IMR-90 (cell line): ENCODE data around the gene CERS6. TPM values are rescaled to one million over a fixed set of nuclear protein-coding genes. Genes with fewer than 3 reads are reported as not detected.

ENCODE experiments used
- ATAC-seq: fragments of 200-7000 bp; cut with Tn5 transposase; 2 replicates; pipeline ENCODE4 v1.9.1; 2020; ENCODE audit warnings: low read depth, mild to moderate bottlenecking, moderate library complexity
- BruUV-seq: library from RNA; stranded (reverse); fragments of 400-500 nt; replicated peaks from 2 replicates; lab custom pipeline; 2021; lab: Mats Ljungman, UMichigan
- CTCF ChIA-PET: fragments of 300-600 bp; formaldehyde crosslinking; extraction: SDS; loops from one replicate; lab custom pipeline; 2021; ENCODE audit warnings: antibody characterized with exemption; lab: Yijun Ruan, JAX
- POLR2A ChIA-PET: fragments of 300-600 bp; sonication (Branson Sonifier 250); formaldehyde crosslinking; loops from one replicate; lab custom pipeline; 2022; ENCODE audit warnings: antibody characterized with exemption; ENCODE audit not compliant: unreplicated experiment; lab: Charles Lee
- DNase-seq: peaks from one replicate; pipeline ENCODE4 v3.0.0; 2013
- H2AFZ ChIP-seq: replicated peaks from 2 replicates; pipeline ENCODE3; 2013; ENCODE audit warnings: low read length, mild to moderate bottlenecking; ENCODE audit not compliant: poor library complexity
- H2AK5ac ChIP-seq: 2 replicates; pipeline ENCODE4 v1.6.1; 2013; ENCODE audit warnings: low read depth, low read length, inconsistent platforms
- H2AK9ac ChIP-seq: replicated peaks from 2 replicates; pipeline ENCODE3; 2013; ENCODE audit warnings: mild to moderate bottlenecking, low read depth, low read length, moderate library complexity; ENCODE audit not compliant: poor library complexity
- H2BK120ac ChIP-seq: 2 replicates; pipeline ENCODE4 v1.6.1; 2013; ENCODE audit warnings: low read depth, low read length, inconsistent platforms
- H2BK15ac ChIP-seq: 3 replicates; pipeline ENCODE4 v1.6.1; 2013; ENCODE audit warnings: low read depth, low read length, inconsistent platforms
- H2BK20ac ChIP-seq: 2 replicates; pipeline ENCODE4 v1.6.1; 2013; ENCODE audit warnings: low read depth, mild to moderate bottlenecking, inconsistent platforms, low read length, moderate library complexity
- H2BK5ac ChIP-seq: 2 replicates; pipeline ENCODE4 v1.6.1; 2013; ENCODE audit warnings: mild to moderate bottlenecking, low read depth, low read length, inconsistent platforms; ENCODE audit not compliant: poor library complexity, severe bottlenecking
- H3K14ac ChIP-seq: replicated peaks from 2 replicates; pipeline ENCODE4 v1.6.1; 2013; ENCODE audit warnings: low read depth, low read length, inconsistent platforms
- H3K18ac ChIP-seq: 2 replicates; pipeline ENCODE4 v1.6.1; 2013; ENCODE audit warnings: low read depth, low read length, control low read depth
- H3K23ac ChIP-seq: 2 replicates; pipeline ENCODE4 v1.6.1; 2013; ENCODE audit warnings: low read depth, low read length, inconsistent platforms
- H3K27ac ChIP-seq: 2 replicates; pipeline ENCODE4 v1.5.1; 2013; ENCODE audit warnings: mild to moderate bottlenecking, control low read depth, low read length; ENCODE audit not compliant: insufficient read depth
- H3K27me3 ChIP-seq: 2 replicates; pipeline ENCODE4 v1.6.1; 2013; ENCODE audit warnings: low read length; ENCODE audit not compliant: control insufficient read depth, insufficient read depth
- H3K36me3 ChIP-seq: 2 replicates; pipeline ENCODE4 v1.6.1; 2013; ENCODE audit warnings: low read length, mixed read lengths; ENCODE audit not compliant: control insufficient read depth, insufficient read depth
- H3K4ac ChIP-seq: 2 replicates; pipeline ENCODE4 v1.6.1; 2013; ENCODE audit warnings: low read depth, low read length, inconsistent platforms
- H3K4me1 ChIP-seq: 2 replicates; pipeline ENCODE4 v1.6.1; 2013; ENCODE audit warnings: low read length, mixed read lengths; ENCODE audit not compliant: control insufficient read depth, insufficient read depth
- H3K4me2 ChIP-seq: 2 replicates; pipeline ENCODE4 v1.6.1; 2013; ENCODE audit warnings: low read depth, mild to moderate bottlenecking, control low read depth, low read length, moderate library complexity
- H3K4me3 ChIP-seq: 2 replicates; pipeline ENCODE4 v1.5.1; 2013; ENCODE audit warnings: low read depth, mild to moderate bottlenecking, control low read depth, low read length, moderate library complexity; ENCODE audit not compliant: insufficient read depth
- H3K56ac ChIP-seq: 2 replicates; pipeline ENCODE4 v1.6.1; 2013; ENCODE audit warnings: low read length, inconsistent platforms; ENCODE audit not compliant: insufficient read depth; ENCODE audit errors: extremely low read depth
- H3K79me1 ChIP-seq, 2 experiments: 2 replicates each; pipeline ENCODE4 v1.6.1; 2013; ENCODE audit warnings: low read length in 2 of 2, inconsistent platforms in 1 of 2, low read depth in 1 of 2
- H3K9ac ChIP-seq: 2 replicates; pipeline ENCODE4 v1.6.1; 2013; ENCODE audit warnings: low read depth, low read length, control low read depth
- H3K9me1 ChIP-seq: 2 replicates; pipeline ENCODE4 v1.6.1; 2013; ENCODE audit warnings: low read length, inconsistent platforms; ENCODE audit not compliant: insufficient read depth
- H3K9me3 ChIP-seq: 2 replicates; pipeline ENCODE4 v1.6.1; 2013; ENCODE audit warnings: low read length; ENCODE audit not compliant: control insufficient read depth, insufficient read depth
- H4K20me1 ChIP-seq: 2 replicates; pipeline ENCODE4 v1.6.1; 2013; ENCODE audit warnings: low read length, inconsistent platforms; ENCODE audit not compliant: insufficient read depth
- H4K5ac ChIP-seq: 2 replicates; pipeline ENCODE4 v1.6.1; 2013; ENCODE audit warnings: mild to moderate bottlenecking, low read depth, low read length, control low read depth
- H4K8ac ChIP-seq, 2 experiments: 2 replicates each; pipeline ENCODE4 v1.6.1; 2013; ENCODE audit warnings: low read depth in 2 of 2, low read length in 2 of 2, control low read depth in 1 of 2, inconsistent platforms in 1 of 2
- H4K91ac ChIP-seq: 2 replicates; pipeline ENCODE4 v1.6.1; 2013; ENCODE audit warnings: low read depth, low read length, inconsistent platforms; ENCODE audit not compliant: insufficient read depth
- BHLHE40 ChIP-seq: fragments of 150-350 bp; IDR thresholded peaks from 2 replicates; pipeline ENCODE4 v1.6.1; 2016; ENCODE audit warnings: mild to moderate bottlenecking, low read depth, low read length
- CEBPB ChIP-seq: IDR thresholded peaks from 2 replicates; pipeline ENCODE4 v1.6.1; 2012; ENCODE audit warnings: low read depth, low read length, improper control_type of control experiment
- CHD1 ChIP-seq: IDR thresholded peaks from 2 replicates; pipeline ENCODE4 v1.6.1; 2012; ENCODE audit warnings: low read depth, low read length, improper control_type of control experiment
- ELK1 ChIP-seq: fragments of 150-350 bp; IDR thresholded peaks from 2 replicates; pipeline ENCODE4 v1.6.1; 2016; ENCODE audit warnings: low read depth, mild to moderate bottlenecking, low read length, moderate library complexity, borderline replicate concordance
- FOS ChIP-seq: fragments of 150-350 bp; IDR thresholded peaks from 2 replicates; pipeline ENCODE4 v1.6.1; 2016; ENCODE audit warnings: low read depth, low read length
- MXI1 ChIP-seq: IDR thresholded peaks from 2 replicates; pipeline ENCODE4 v1.6.1; 2012; ENCODE audit warnings: low read depth, mild to moderate bottlenecking, low read length, moderate library complexity, borderline replicate concordance
- NFE2L2 ChIP-seq: fragments of 150-350 bp; IDR thresholded peaks from 2 replicates; pipeline ENCODE4 v1.6.1; 2016; ENCODE audit warnings: low read depth, mild to moderate bottlenecking, low read length
- RAD21 ChIP-seq: IDR thresholded peaks from 2 replicates; pipeline ENCODE4 v1.6.1; 2012; ENCODE audit warnings: low read length, improper control_type of control experiment
- RCOR1 ChIP-seq: IDR thresholded peaks from 2 replicates; pipeline ENCODE4 v1.6.1; 2012; ENCODE audit warnings: mild to moderate bottlenecking, low read length, improper control_type of control experiment; ENCODE audit not compliant: insufficient replicate concordance
- RFX5 ChIP-seq: IDR thresholded peaks from 2 replicates; pipeline ENCODE4 v1.8.0; 2012; ENCODE audit warnings: low read depth, mild to moderate bottlenecking, low read length, moderate library complexity
- SMC3 ChIP-seq: fragments of 150-350 bp; IDR thresholded peaks from 2 replicates; pipeline ENCODE4 v1.6.1; 2016; ENCODE audit warnings: low read depth, mild to moderate bottlenecking, antibody characterized with exemption, low read length, moderate library complexity
- WGBS, 2 experiments: methylation state at CpG; one replicate each; pipeline versions ENCODE4 v1.1.5 to v1.1.7; 2013; ENCODE audit warnings: missing lambda C conversion rate in 2 of 2; ENCODE audit not compliant: insufficient read length in 1 of 2; ENCODE audit errors: extremely low coverage in 2 of 2; 5-methylcytosine and 5-hydroxymethylcytosine counted together
- dilution Hi-C: fragments of 300-500 bp; cut with HindIII; formaldehyde crosslinking; loops from one replicate; pipeline ENCODE4 v1.14.3; 2018; ENCODE audit warnings: low sequenced_read_pairs; ENCODE audit not compliant: unreplicated experiment
- in situ Hi-C: fragments of 300-500 bp; cut with MboI; formaldehyde crosslinking; loops from 3 replicates; pipeline ENCODE4 v1.14.3; 2019; ENCODE audit warnings: low sequenced_read_pairs, inconsistent platforms, mixed read lengths
- intact Hi-C: fragments of 100-400 bp; cut with micrococcal nuclease; formaldehyde crosslinking; loops from 2 replicates; pipeline ENCODE4 v1.10.0; 2022
- polyA plus RNA-seq, 3 experiments: library from polyadenylated mRNA; depleted of rRNA; stranded (reverse); fragments of >200 nt; gene quantifications; 2 replicates each; pipeline ENCODE4 v1.2.3, GENCODE V29; 2012; ENCODE audit warnings: low replicate concordance in 1 of 3
- total RNA-seq: library from RNA; depleted of rRNA; stranded (reverse); fragments of >200 nt; gene quantifications from 2 replicates; pipeline ENCODE4 v1.2.3, GENCODE V29; 2012
- TF ChIP-seq, protein P1 (sequence below): conservative IDR thresholded peaks from 2 replicates; pipeline ENCODE4 v1.5.1; 2012; ENCODE audit warnings: mild to moderate bottlenecking, low read depth, low read length, improper control_type of control experiment

CERS6 gene
- total and polyA plus RNA-seq, 2 of the 4 experiments (the other 2 are of a cell fraction), result 2.1 to 5.7 TPM

GRCh38 chr2:168450171-168450570 lies 5.9 kb upstream of the CERS6 start:
- Histone ChIP-seq H3K4ac (no peak overlapping the region), H3K4me1 (no peaks in the 10 kb centered on the region), H4K8ac (no peak overlapping the region), H3K27ac (no peak overlapping the region), H2BK20ac (no peak overlapping the region), H4K5ac (no peak overlapping the region), H3K27me3 (peaks cover 2% of the 10 kb centered on the region; the same call in 1 of the 2 replicates), H2AK9ac (no peak overlapping the region), H2BK120ac (no peak overlapping the region), H3K9me3 (peaks cover 3% of the 10 kb centered on the region; the same call in 1 of the 2 replicates), H3K4me2 (no peak overlapping the region), H3K4me3 (no peak overlapping the region), H2AFZ (no peak overlapping the region), H2BK15ac (no peak overlapping the region), H4K91ac (no peak overlapping the region), H3K9me1 (no peaks in the 10 kb centered on the region), H3K23ac (no peak overlapping the region), H2AK5ac (no peak overlapping the region), H3K79me1 (no peaks in the 10 kb centered on the region), H3K9ac (no peak overlapping the region), H4K20me1 (no peaks in the 10 kb centered on the region), H3K36me3 (no peaks in the 10 kb centered on the region), H3K56ac (no peak overlapping the region), H3K18ac (no peak overlapping the region), H3K14ac (no peak overlapping the region), H2BK5ac (no peak overlapping the region)
- dilution Hi-C loops, result no loop called here
- ChIA-PET CTCF (no interaction called here), POLR2A (no interaction called here)
- ATAC-seq, result no peak
- TF ChIP-seq BHLHE40 (no peak), CHD1 (no peak), RAD21 (no peak), FOS (no peak), NFE2L2 (no peak), RFX5 (no peak), ELK1 (no peak), SMC3 (no peak), RCOR1 (no peak), CEBPB (no peak), MXI1 (no peak)
- TF ChIP-seq, protein P1, sequence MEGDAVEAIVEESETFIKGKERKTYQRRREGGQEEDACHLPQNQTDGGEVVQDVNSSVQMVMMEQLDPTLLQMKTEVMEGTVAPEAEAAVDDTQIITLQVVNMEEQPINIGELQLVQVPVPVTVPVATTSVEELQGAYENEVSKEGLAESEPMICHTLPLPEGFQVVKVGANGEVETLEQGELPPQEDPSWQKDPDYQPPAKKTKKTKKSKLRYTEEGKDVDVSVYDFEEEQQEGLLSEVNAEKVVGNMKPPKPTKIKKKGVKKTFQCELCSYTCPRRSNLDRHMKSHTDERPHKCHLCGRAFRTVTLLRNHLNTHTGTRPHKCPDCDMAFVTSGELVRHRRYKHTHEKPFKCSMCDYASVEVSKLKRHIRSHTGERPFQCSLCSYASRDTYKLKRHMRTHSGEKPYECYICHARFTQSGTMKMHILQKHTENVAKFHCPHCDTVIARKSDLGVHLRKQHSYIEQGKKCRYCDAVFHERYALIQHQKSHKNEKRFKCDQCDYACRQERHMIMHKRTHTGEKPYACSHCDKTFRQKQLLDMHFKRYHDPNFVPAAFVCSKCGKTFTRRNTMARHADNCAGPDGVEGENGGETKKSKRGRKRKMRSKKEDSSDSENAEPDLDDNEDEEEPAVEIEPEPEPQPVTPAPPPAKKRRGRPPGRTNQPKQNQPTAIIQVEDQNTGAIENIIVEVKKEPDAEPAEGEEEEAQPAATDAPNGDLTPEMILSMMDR, result no peak
- intact Hi-C loops, result loop anchor here (10.0 kb wide), 2 partner anchors 205 to 305 kb away; partner anchors contain the start of gene STK39
- BruUV-seq, result no TSS peak
- WGBS, 2 experiments, result no CpG with 5 or more reads among the region's 1 CpG
- in situ Hi-C loops, result no loop called here
- DNase-seq, result no peak
